ENCODE data around the gene UTS2B. TPM values are rescaled to one million over a fixed set of nuclear protein-coding genes. Genes with fewer than 3 reads are reported as not detected.

The UTS2B gene
- total RNA-seq, 1 experiment from 2014 or later, result 0.37 TPM

- DNase-seq (ENCODE audit: low read depth, low spot score), result no peak
- in situ Hi-C loops (cut with HindIII; ENCODE audit: low pct_unique_long_range_greater_than_20kb, low sequenced_read_pairs), result no loop called here
These were observed 3.1 kb upstream of the UTS2B start for GRCh38 chr3:191333298-191333880.

- in situ Hi-C loops (cut with HindIII; ENCODE audit: low pct_unique_long_range_greater_than_20kb, low sequenced_read_pairs), result no loop called here
These were observed 1.1 kb upstream of the UTS2B start for GRCh38 chr3:191331388-191331787.

GRCh38 chr3:191330530-191331048, 263 bp upstream of the UTS2B start:
- in situ Hi-C loops (cut with HindIII; ENCODE audit: low pct_unique_long_range_greater_than_20kb, low sequenced_read_pairs), result no loop called here

More at GRCh38 chr3:191331388-191331787, 1.1 kb upstream of the UTS2B start:
- no peak for DNase-seq (ENCODE audit: low read depth, low spot score)

GRCh38 chr3:191328962-191329653, 1.2 kb downstream of the UTS2B start, which contains the start of gene CCDC50:
Gene CCDC50 (plus strand): TSS chr3:191329394. CDS start chr3:191329675, 281 bp downstream.
- peak; percentile 78 for DNase-seq (ENCODE audit: low read depth, low spot score)
- in situ Hi-C loops (cut with HindIII; ENCODE audit: low pct_unique_long_range_greater_than_20kb, low sequenced_read_pairs), result no loop called here

More at GRCh38 chr3:191330530-191331048, 263 bp upstream of the UTS2B start:
- peak; percentile 72 for DNase-seq (ENCODE audit: low read depth, low spot score)

GRCh38 chr3:191328383-191328961, 1.9 kb downstream of the UTS2B start:
- in situ Hi-C loops (cut with HindIII; ENCODE audit: low pct_unique_long_range_greater_than_20kb, low sequenced_read_pairs), result no loop called here
- DNase-seq (ENCODE audit: low read depth, low spot score), result no peak

DNA sequence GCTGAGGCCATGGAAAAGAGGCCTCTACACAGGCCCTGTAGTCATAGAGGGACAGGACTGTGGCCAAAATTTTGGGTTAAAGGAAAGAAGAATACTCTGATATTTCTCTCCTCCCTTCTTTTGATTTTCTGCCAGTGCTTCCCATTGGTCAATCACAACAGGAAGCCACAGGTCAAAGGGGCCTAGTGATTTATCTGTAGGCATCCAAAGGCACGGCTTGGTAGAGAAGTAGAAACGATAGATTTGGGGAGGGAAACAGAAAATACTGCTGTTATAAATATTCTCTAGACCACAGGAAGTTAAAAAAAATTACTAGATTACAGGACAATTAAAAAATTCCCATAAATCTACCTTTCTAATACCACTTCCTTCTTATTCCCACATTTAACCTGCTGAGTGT, 2.8 kb downstream of the UTS2B start:
- in situ Hi-C loops (cut with HindIII; ENCODE audit: low pct_unique_long_range_greater_than_20kb, low sequenced_read_pairs), result no loop called here
- no peak for DNase-seq (ENCODE audit: low read depth, low spot score)

- in situ Hi-C loops (cut with HindIII; ENCODE audit: low pct_unique_long_range_greater_than_20kb, low sequenced_read_pairs), result no loop called here
- DNase-seq (ENCODE audit: low read depth, low spot score), result no peak
These were observed 5.4 kb downstream of the UTS2B start for GRCh38 chr3:191324936-191325335.

GRCh38 chr3:191321019-191321767, 9.1 kb downstream of the UTS2B start:
- DNase-seq (ENCODE audit: low read depth, low spot score), result no peak
- in situ Hi-C loops (cut with HindIII; ENCODE audit: low pct_unique_long_range_greater_than_20kb, low sequenced_read_pairs), result no loop called here

DNA sequence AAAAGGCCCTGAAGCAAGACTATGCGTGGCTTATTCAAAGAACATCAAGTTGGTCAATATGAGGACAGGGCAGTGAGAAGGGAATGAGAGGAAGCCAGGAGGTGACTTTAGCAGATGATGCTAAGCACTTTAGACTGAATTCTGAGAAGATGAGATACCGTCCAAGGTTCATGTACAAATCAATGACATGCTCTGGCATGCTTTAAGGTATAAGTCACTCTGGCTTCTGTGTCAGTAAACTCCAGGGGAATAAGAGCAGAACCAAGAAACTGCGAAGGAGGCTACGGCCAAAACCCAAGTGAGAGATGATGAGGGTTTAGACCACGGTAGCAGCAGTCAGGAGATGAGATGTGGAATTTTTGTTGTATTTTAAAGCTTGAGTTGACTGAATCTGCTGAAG, 10.0 kb downstream of the UTS2B start:
- in situ Hi-C loops (cut with HindIII; ENCODE audit: low pct_unique_long_range_greater_than_20kb, low sequenced_read_pairs), result no loop called here
- DNase-seq (ENCODE audit: low read depth, low spot score), result no peak

- in situ Hi-C loops (cut with HindIII; ENCODE audit: low pct_unique_long_range_greater_than_20kb, low sequenced_read_pairs), result no loop called here
These were observed 13.3 kb downstream of the UTS2B start for GRCh38 chr3:191316876-191317603.

GRCh38 chr3:191314109-191314728, 16.1 kb downstream of the UTS2B start:
- in situ Hi-C loops (cut with HindIII; ENCODE audit: low pct_unique_long_range_greater_than_20kb, low sequenced_read_pairs), result no loop called here
- DNase-seq (ENCODE audit: low read depth, low spot score), result no peak

More at GRCh38 chr3:191316876-191317603, 13.3 kb downstream of the UTS2B start:
- no peak for DNase-seq (ENCODE audit: low read depth, low spot score)

GRCh38 chr3:191313296-191313695, 17.0 kb downstream of the UTS2B start:
- in situ Hi-C loops (cut with HindIII; ENCODE audit: low pct_unique_long_range_greater_than_20kb, low sequenced_read_pairs), result no loop called here
- DNase-seq (ENCODE audit: low read depth, low spot score), result no peak

GRCh38 chr3:191307341-191307740, 23.0 kb downstream of the UTS2B start:
- in situ Hi-C loops (cut with HindIII; ENCODE audit: low pct_unique_long_range_greater_than_20kb, low sequenced_read_pairs), result no loop called here
- no peak for DNase-seq (ENCODE audit: low read depth, low spot score)

DNA sequence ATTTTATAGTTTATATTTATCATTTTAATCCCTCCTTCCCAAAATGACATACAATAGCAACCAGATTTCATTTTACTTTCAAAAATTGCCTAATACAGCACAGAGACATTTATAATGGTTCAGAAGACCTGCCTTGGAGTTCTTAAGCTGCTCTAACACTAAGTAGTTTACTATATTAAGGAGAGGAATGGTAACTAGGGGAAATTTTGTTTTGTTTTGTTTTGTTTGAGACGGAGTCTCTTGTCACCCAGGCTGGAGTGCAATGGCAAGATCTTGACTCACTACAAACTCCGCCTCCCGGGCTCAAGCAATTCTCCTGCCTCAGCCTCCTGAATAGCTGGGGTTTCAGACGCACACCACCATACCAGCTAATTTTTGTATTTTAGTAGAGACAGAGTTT, 23.9 kb downstream of the UTS2B start:
- DNase-seq (ENCODE audit: low read depth, low spot score), result no peak
- in situ Hi-C loops (cut with HindIII; ENCODE audit: low pct_unique_long_range_greater_than_20kb, low sequenced_read_pairs), result no loop called here

DNA sequence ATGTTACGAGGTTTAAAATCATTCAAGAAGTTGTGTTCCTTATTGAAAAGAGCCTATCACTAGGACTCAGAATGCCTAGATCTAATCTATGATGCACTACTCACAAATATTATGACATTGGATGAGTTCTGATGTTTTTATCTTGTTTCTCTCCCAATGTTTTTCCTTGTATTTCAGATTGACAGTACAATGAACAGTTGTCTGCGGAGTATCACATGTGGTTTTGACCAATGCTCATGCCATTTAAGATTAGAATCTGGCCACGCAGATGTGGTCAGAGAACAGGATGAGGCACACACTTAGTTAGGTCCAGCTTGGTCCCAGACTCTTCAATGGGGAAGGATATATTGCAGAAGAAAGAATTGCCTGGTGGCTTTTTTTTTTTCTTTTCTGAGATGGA, 26.7 kb downstream of the UTS2B start:
- DNase-seq (ENCODE audit: low read depth, low spot score), result peak; percentile 90
- in situ Hi-C loops (cut with HindIII; ENCODE audit: low pct_unique_long_range_greater_than_20kb, low sequenced_read_pairs), result no loop called here

DNA sequence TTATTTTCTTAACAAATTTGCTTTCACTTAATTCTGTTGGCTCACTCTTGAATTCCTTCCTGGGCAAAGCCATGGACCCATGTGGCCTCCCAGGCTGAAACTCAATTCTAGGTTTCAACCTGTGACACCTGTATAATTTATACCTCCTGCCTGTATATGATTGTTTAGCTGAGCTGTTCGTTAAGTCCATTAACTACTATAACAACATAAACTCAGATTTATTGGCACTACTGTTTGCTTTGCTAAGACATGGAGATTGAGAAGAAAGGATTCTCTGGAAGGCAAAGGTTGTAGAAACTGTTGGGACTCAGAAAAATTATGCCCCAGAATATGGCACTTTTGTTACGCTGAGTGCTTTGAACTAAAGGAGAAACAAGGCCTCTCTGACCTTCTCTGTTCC, 27.9 kb downstream of the UTS2B start:
- no peak for DNase-seq (ENCODE audit: low read depth, low spot score)
- in situ Hi-C loops (cut with HindIII; ENCODE audit: low pct_unique_long_range_greater_than_20kb, low sequenced_read_pairs), result no loop called here

- DNase-seq (ENCODE audit: low read depth, low spot score), result no peak
- in situ Hi-C loops (cut with HindIII; ENCODE audit: low pct_unique_long_range_greater_than_20kb, low sequenced_read_pairs), result no loop called here
These were observed 28.4 kb downstream of the UTS2B start for GRCh38 chr3:191301782-191302411.
